Fibroblast of upper back skin (primary cell): ENCODE data around the gene IFNAR2.

Source experiments
- DNase-seq: peaks from one replicate; pipeline ENCODE4 v3.0.0-alpha.2; 2013

The IFNAR2 gene

GRCh38 chr21:33229784-33230544, at the start of gene IFNAR2:
Gene IFNAR2 (plus strand): TSS chr21:33229938. CDS start chr21:33241923, 11,985 bp downstream.
- DNase-seq = peak; percentile 51

DNA sequence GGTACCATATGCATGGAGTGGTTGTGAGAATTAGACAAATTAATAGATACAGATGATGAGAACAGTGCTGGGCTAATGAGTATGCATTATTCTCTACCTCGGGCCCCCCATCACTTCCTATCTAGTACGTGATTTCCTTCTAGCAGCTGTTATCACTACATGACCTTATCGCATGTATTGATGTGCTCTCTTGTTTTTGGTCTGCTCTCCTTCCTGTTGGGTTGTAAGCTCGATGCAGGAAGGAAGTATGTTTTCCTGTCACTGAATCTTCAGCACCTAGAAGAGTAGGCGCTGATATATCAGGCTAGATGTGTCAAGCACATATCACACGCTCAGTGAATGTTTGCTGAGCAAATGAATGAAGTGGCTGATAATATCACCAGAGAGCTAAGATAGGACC, 43.9 kb upstream of the IFNAR2 start:
- DNase-seq = no peak

DNA sequence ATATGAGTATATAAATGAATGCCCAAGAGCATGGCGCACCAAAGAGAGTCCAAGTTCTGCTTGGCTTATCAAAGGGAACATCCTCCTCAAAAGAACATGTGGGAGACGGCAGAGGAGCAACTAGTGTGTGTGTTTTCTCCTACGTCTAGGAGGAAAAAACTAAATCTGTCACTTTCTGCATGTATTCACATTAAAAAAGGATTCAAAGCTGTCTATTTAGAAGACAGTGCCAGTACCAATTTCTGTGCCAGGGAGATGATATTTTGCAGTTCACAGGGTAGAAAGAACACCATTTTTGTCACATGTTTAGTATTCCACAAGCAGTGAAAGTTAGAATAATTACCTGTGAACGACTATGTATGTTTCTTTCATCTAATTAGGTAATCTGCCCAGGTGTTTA, 42.5 kb upstream of the IFNAR2 start:
- DNase-seq = no peak

DNA sequence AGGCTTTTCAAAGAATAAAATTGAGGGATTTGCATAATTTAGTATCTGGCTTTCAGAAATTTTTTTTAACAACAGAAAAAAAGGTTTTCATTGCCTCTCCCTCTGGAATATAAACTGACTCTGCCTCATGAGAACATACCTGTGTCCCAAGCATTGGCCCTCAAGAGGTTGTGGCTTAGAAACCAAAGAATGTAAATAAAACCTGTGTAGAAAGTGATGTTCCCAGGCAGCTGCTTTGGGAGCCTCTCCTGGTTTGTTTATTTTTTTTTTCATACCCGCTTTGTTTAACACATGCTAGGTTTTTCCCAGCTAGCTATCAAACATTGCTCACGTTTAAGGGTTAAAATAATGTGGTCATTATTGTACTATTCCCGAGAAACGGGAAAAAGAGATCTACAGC, 40.5 kb upstream of the IFNAR2 start:
- no peak for DNase-seq

GRCh38 chr21:33189824-33190223, 39.9 kb upstream of the IFNAR2 start:
- no peak for DNase-seq

DNA sequence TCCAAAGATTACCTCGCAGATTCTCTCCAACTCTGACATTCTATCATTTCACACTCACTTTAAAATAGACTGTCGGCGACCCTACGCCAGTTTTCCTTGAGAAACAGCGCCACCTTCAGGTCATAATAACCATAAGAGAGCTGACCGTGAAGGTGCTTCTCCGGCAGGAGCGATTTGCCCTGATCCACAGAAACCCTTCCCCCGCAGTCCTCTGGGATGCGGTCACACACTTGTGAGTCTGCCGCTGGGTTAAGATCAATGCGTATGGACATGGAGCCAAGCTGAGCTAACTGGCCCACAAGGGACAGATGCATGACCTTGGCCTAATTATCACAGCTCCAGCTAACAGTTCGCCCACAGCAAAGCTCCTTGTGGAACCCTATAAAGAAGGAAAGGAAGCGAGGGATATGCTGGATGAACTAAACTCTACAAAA, 32.8 kb upstream of the IFNAR2 start:
- DNase-seq = peak; percentile 59

- DNase-seq = no peak
These were observed 32.2 kb upstream of the IFNAR2 start for GRCh38 chr21:33197496-33197895.

DNA sequence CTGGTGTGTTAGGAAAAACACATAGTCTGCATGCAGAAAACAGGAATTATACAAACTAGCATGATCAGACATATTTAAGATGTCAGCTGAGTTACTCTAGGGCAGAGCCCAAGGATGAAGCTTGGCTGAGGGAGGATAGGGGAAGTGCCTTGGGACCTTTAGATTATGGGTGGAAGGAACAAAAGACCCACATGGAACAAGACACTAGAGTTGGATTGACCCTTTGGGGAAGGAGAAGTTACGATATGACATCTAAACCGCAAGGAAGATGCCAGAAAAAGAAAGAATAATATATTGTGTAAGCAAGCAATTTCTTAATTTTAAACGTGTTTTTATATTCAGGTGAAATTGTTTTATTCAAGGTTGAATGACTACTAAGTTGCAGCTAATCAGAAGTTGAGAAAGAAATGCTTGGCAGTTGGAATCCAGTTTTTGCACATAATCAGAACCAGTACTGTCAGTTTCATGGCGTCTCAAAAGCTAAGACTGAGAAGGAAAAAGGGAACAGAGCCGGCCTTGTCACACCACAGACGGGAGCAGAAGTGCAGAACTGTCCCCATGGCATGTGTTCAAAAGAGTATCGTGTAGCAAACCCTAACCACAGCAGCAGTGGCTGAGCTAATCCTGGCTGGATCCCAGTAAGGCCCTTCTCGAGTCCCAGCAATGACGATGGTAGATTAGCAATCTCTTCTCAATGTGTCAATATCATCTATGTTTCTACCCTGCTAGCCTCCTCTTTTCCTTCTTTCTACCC, 31.2 kb upstream of the IFNAR2 start:
- DNase-seq = peak; percentile 16

DNA sequence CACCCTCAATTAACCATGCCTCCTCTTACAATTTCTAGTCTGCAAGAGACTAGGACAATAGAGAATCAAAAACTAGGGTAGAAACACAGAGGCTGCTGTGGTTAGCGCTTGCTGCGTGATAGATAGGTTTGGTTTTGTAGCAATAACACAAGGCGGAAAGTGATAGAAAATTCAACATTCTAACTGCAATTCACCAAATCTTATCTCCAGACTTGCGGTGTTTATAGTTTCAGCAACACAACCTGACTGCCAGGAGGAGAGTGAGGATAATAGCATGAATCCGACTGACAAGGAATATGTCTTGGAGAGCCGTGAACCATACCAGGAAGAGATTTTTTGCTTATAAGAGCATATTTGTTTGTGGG, 30.7 kb upstream of the IFNAR2 start:
- no peak for DNase-seq

DNA sequence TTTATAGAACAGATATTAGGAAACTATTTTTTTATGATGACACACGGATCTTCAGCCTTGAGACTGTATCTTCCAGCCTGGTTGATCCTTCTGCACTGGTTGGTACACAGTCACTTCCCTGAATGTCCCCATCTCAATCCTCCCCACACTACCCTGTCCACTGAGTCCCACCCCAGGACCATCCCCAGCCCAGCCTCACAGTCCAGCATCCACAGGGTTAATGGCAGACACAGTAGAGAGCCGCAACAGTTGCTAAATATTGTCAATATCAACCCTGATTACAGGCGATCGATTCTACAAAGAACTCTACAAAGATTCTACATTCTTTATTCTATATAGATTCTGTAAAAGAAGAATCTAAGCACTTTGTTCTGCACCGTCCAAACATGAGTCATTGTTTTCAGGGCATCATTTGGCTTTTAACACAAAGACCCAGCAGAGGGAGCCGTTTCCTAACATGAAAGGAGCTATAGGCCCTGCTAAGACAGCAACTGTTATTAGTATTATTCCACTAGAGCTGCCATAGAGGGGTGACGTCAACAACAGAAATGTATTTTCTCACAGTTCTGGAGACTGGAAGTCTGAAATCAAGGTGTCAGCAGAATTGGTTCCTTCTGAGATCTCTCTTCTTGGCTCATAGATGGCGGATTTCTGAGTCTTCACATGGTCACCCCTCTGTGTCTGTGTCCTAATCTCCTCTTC, 30.1 kb upstream of the IFNAR2 start:
- DNase-seq = peak; percentile 92

GRCh38 chr21:33201956-33202355, 27.8 kb upstream of the IFNAR2 start:
- DNase-seq = no peak

GRCh38 chr21:33202464-33203363, 27.0 kb upstream of the IFNAR2 start:
- no peak for DNase-seq

DNA sequence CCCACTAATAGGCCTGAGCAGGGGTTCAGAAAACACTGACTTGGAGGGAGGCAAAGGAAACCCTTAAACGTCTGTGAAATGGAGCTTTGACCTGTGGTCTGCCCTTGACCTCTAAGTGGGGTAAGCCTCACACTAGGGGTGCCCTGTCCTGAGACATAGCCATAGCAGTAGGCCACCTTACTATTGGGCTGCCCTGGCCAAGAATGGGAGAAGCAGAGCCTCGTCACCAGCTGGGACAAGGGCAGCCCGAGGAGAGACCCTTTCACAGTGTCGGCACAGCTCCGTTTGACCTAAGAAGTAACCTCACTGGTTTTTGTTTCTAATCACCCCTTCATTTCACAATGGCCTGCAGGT, 26.4 kb upstream of the IFNAR2 start:
- DNase-seq = no peak

GRCh38 chr21:33205476-33205875, 24.3 kb upstream of the IFNAR2 start:
- no peak for DNase-seq

- DNase-seq = no peak
These were observed 22.9 kb upstream of the IFNAR2 start for GRCh38 chr21:33206771-33207281.

DNA sequence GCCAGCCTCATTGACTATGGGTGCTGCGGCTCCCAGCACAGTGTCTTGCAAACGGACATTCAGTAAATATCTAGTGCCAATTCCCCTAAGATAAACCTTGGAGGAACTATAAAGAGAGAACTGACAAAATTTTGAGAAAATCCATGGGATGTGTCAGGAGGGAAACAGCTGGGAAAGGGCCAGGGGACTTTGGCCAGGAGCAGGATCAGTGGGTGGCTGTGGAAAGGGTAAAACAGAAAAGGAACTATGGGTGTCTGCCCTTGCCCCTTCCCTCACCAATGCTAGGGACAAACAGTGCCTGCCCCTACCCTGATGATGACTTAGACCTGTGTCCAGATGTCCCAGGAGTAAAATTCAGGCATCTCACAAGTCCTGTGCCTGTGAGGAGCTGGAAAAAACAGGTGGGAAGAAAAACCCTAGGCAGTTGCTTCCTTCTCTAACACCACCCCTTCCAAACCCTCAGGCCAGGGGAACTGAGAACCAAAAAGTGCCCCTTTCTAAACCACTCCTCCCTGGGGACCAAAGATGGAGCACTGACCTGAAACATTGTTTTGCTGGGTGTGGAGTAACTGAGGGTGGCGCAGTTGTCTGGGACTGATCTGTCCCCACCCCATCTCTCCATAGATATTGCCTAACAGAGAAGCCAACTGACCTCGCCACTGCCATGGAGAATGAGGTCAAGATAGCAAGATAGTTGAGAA, 22.1 kb upstream of the IFNAR2 start:
- no peak for DNase-seq

DNA sequence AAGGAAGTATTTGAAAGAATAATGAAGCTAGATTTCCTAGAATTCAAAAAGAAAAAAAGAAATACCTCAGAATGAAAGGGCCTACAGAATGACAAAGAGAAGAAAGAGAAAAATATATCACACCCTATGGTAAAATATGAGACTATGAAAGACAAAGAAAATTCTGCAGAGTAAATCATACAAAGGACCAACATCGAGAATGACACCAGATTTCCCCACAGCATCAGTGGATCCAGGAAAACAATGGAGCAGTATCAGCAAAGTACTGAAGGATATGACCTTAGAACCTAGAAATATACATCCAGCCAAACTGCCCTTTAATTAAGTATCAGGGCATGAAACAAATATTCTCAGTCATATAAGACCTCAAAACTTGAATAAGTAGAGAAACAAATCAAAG, 21.2 kb upstream of the IFNAR2 start:
- no peak for DNase-seq

GRCh38 chr21:33211305-33211704, 18.4 kb upstream of the IFNAR2 start:
- no peak for DNase-seq

DNA sequence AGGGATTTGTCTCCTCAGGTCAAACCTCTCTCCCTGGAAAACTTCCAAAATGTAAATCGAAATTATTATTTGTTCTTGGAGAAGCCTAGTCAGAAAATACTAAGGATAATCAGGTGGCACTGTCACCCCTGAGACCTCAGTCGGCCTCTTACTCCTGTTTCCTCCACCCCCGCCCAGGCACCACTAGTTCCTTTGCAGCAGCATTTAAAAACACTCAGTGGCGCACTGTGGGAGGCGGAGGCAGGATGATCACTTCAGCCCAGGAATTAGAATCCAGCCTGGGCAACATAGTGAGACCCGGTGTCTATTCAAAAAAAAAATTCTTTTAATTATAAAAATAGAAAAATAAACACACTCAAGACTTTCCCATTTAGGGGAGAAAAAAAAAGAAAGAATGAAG, 18.0 kb upstream of the IFNAR2 start:
- DNase-seq = no peak

DNA sequence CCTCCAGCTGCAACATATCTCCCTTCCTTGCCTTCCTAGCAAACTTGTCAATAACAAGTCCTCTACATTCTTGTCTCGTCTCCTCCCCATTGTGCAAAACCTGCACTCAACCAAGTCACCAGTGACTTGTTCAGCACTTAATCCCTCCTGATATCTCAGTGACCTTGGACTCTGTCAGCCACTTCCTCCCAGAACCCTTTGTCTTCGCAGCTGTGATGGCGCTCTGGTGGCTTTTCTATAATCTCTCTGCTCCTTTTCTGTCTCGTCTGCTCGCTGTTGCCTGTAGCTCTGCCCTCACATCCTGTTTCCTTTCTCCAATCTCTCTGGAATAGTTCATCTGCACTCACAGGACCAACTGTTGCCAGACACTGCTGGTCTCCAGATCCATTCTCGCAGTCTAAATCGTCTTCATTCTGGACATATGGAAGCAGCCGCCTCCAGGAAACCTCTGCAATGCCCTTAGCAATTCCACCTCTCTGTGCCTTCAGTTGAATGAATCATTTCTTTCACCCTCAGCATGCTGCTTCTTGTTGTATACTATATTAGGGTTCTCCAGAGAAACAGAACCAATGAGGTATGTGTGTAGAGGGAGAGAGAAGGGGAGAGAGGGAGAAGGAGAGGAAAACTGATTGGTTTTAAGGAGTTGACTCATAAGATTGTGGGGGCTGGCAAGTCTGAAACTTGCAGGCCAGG, 17.4 kb upstream of the IFNAR2 start:
- DNase-seq = peak; percentile 55

GRCh38 chr21:33214056-33214455, 15.7 kb upstream of the IFNAR2 start:
- DNase-seq = no peak
